ENCODE results near the gene KCNMA1.
A peak's percentile ranks its signal among the peaks of the same experiment; 100 is the strongest.

Gene KCNMA1

GRCh38 chr10:77561991-77562390, 75.6 kb downstream of the KCNMA1 start:
- no peak for TF ChIP-seq CTCF (conservative IDR thresholded peaks at IDR 0.05; ENCODE audit: low read depth, low read length)
- no peak overlapping the region for H3K4me3 ChIP-seq (ENCODE audit: low read length)
- DNase-seq (ENCODE audit: low read depth): no peak

- no peak for TF ChIP-seq CTCF (conservative IDR thresholded peaks at IDR 0.05; ENCODE audit: low read depth, low read length)
- H3K4me3 ChIP-seq (ENCODE audit: low read length): no peak overlapping the region
- no peak for DNase-seq (ENCODE audit: low read depth)
Observed at GRCh38 chr10:77560471-77560870, 77.1 kb downstream of the KCNMA1 start.

GRCh38 chr10:77560052-77560451, 77.6 kb downstream of the KCNMA1 start:
- TF ChIP-seq CTCF (conservative IDR thresholded peaks at IDR 0.05; ENCODE audit: low read depth, low read length): no peak
- DNase-seq (ENCODE audit: low read depth): no peak
- no peak overlapping the region for H3K4me3 ChIP-seq (ENCODE audit: low read length)

- DNase-seq (ENCODE audit: low read depth): peak; percentile 40
- H3K4me3 ChIP-seq (ENCODE audit: low read length): no peak overlapping the region
- no peak for TF ChIP-seq CTCF (conservative IDR thresholded peaks at IDR 0.05; ENCODE audit: low read depth, low read length)
Observed at GRCh38 chr10:77556990-77557601, 80.5 kb downstream of the KCNMA1 start.

- no peak for TF ChIP-seq CTCF (conservative IDR thresholded peaks at IDR 0.05; ENCODE audit: low read depth, low read length)
Observed at GRCh38 chr10:77555591-77556212, 81.9 kb downstream of the KCNMA1 start.

GRCh38 chr10:77554996-77555397, 82.6 kb downstream of the KCNMA1 start:
- DNase-seq (ENCODE audit: low read depth): no peak
- TF ChIP-seq CTCF (conservative IDR thresholded peaks at IDR 0.05; ENCODE audit: low read depth, low read length): no peak
- no peak overlapping the region for H3K4me3 ChIP-seq (ENCODE audit: low read length)

More at GRCh38 chr10:77555591-77556212, 81.9 kb downstream of the KCNMA1 start:
- DNase-seq (ENCODE audit: low read depth): no peak
- no peak overlapping the region for H3K4me3 ChIP-seq (ENCODE audit: low read length)

- no peak for DNase-seq (ENCODE audit: low read depth)
- TF ChIP-seq CTCF (conservative IDR thresholded peaks at IDR 0.05; ENCODE audit: low read depth, low read length): no peak
- H3K4me3 ChIP-seq (ENCODE audit: low read length): no peak overlapping the region
Observed at GRCh38 chr10:77553966-77554365, 83.6 kb downstream of the KCNMA1 start.

Data from retinal pigment epithelial cell (primary cell).